ENCODE data around the gene KLHDC1.
A peak's percentile ranks its signal among the peaks of the same experiment; 100 is the strongest.
"Not testable (repeated sequence)": the region's sequence is repeated elsewhere in the genome, so short reads cannot be mapped to it uniquely, and the experiment has no call there.

The KLHDC1 gene

GRCh38 chr14:49691031-49691430 lies 1.9 kb upstream of the KLHDC1 start:
- H3K27ac ChIP-seq = no peak overlapping the region
- POLR2A ChIA-PET (ENCODE audit: low non-redundant PET) = no interaction called here
- TF ChIP-seq CTCF (conservative IDR thresholded peaks at IDR 0.05; ENCODE audit: low read depth) = no peak
- no peak for DNase-seq (ENCODE audit: low spot score)
- CTCF ChIA-PET = interaction anchor here (0.6 kb wide), 1 partner anchor 519 kb away, joined by 4 read pairs; no protein-coding TSS in a partner anchor

- no peak for TF ChIP-seq CTCF (conservative IDR thresholded peaks at IDR 0.05; ENCODE audit: low read depth)
- POLR2A ChIA-PET (ENCODE audit: low non-redundant PET) = interaction anchor here (0.6 kb wide), 1 partner anchor 1136 kb away, joined by 3 read pairs; no protein-coding TSS in a partner anchor
- peak overlapping the region; percentile 88 for H3K27ac ChIP-seq
Observed at GRCh38 chr14:49692193-49692757, 645 bp upstream of the KLHDC1 start.

GRCh38 chr14:49693735-49694124 lies 810 bp downstream of the KLHDC1 start:
- CTCF ChIA-PET = interaction anchor here (0.5 to 1.2 kb wide), 2 partner anchors 12 to 51 kb away, joined by 3 to 7 read pairs; no protein-coding TSS in a partner anchor
- POLR2A ChIA-PET (ENCODE audit: low non-redundant PET); DNase-seq (ENCODE audit: low spot score): not testable (repeated sequence)
- peak overlapping the region; percentile 88 for H3K27ac ChIP-seq

More at GRCh38 chr14:49692193-49692757, 645 bp upstream of the KLHDC1 start:
- CTCF ChIA-PET = no interaction called here
- DNase-seq (ENCODE audit: low spot score) = no peak

- no peak overlapping the region for H3K27ac ChIP-seq
- ChIA-PET CTCF (interaction anchor here (0.6 kb wide), 2 partner anchors 39 to 99 kb away, joined by 3 read pairs; no protein-coding TSS in a partner anchor), POLR2A (ENCODE audit: low non-redundant PET) (no interaction called here)
- TF ChIP-seq CTCF (conservative IDR thresholded peaks at IDR 0.05; ENCODE audit: low read depth) = no peak
- DNase-seq (ENCODE audit: low spot score) = no peak
Observed at GRCh38 chr14:49702725-49703124, 9.8 kb downstream of the KLHDC1 start.

- CTCF ChIA-PET = no interaction called here
- POLR2A ChIA-PET (ENCODE audit: low non-redundant PET) = no interaction called here
- TF ChIP-seq CTCF (conservative IDR thresholded peaks at IDR 0.05; ENCODE audit: low read depth) = no peak
- H3K27ac ChIP-seq = no peak overlapping the region
- DNase-seq (ENCODE audit: low spot score) = no peak
Observed at GRCh38 chr14:49703965-49704364, 11.0 kb downstream of the KLHDC1 start.

- H3K27ac ChIP-seq; POLR2A ChIA-PET (ENCODE audit: low non-redundant PET); DNase-seq (ENCODE audit: low spot score): not testable (repeated sequence)
- CTCF ChIA-PET = interaction anchor here (0.5 kb wide), 1 partner anchor 452 kb away, joined by 3 read pairs; no protein-coding TSS in a partner anchor
Observed at GRCh38 chr14:49704471-49704870, 11.6 kb downstream of the KLHDC1 start.

GRCh38 chr14:49710993-49711392 lies 18.1 kb downstream of the KLHDC1 start:
- H3K27ac ChIP-seq; DNase-seq (ENCODE audit: low spot score); CTCF ChIA-PET; POLR2A ChIA-PET (ENCODE audit: low non-redundant PET): not testable (repeated sequence)

- H3K27ac ChIP-seq = no peak overlapping the region
- no peak for TF ChIP-seq CTCF (conservative IDR thresholded peaks at IDR 0.05; ENCODE audit: low read depth)
- CTCF ChIA-PET = interaction anchor here (0.6 kb wide), 1 partner anchor 111 kb away, joined by 4 read pairs; no protein-coding TSS in a partner anchor
- POLR2A ChIA-PET (ENCODE audit: low non-redundant PET) = no interaction called here
- DNase-seq (ENCODE audit: low spot score) = no peak
Observed at GRCh38 chr14:49720744-49721143, 27.8 kb downstream of the KLHDC1 start.

- CTCF ChIA-PET; DNase-seq (ENCODE audit: low spot score); POLR2A ChIA-PET (ENCODE audit: low non-redundant PET); H3K27ac ChIP-seq: not testable (repeated sequence)
Observed at GRCh38 chr14:49721733-49722435, 29.0 kb downstream of the KLHDC1 start.

All from RWPE1 (cell line).